Ishikawa (cell line): Measurements from ENCODE around the gene ATP6V1F.

Experiments used
- TAF1 ChIP-seq: IDR thresholded peaks from 2 replicates; pipeline ENCODE4 v1.6.1; 2012; ENCODE audit warnings: low read depth, mild to moderate bottlenecking
- YY1 ChIP-seq: IDR thresholded peaks from 2 replicates; pipeline ENCODE4 v1.6.1; 2012; ENCODE audit warnings: low read depth
- TF ChIP-seq, protein P1 (sequence below): IDR thresholded peaks from 2 replicates; pipeline ENCODE4 v1.6.1; 2012
- TF ChIP-seq, protein P2 (sequence below): IDR thresholded peaks from 2 replicates; pipeline ENCODE4 v1.6.1; 2012

DNA sequence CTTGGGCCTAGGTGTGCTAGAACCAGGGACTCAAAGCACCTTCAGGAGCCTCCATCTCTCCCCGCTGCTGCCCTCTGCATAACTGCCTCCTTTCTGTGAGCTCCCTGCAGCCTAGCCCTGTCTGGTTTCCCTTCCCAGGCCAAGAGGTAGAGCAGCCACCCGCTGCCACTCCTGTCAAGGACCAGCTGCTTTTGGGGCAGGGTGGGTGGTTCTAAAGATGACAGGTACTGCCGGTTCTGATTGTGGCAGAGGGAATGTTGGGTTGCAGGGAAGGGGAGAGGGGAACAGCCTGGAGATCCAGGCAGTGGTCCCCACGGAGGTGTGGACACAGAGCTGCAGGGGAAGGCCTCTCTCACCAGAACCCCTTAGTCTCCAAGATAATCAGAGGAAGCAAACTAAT, 36.1 kb upstream of the ATP6V1F start:
- TF ChIP-seq, protein P1, sequence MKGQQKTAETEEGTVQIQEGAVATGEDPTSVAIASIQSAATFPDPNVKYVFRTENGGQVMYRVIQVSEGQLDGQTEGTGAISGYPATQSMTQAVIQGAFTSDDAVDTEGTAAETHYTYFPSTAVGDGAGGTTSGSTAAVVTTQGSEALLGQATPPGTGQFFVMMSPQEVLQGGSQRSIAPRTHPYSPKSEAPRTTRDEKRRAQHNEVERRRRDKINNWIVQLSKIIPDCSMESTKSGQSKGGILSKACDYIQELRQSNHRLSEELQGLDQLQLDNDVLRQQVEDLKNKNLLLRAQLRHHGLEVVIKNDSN, result no peak
- TF ChIP-seq, protein P2, sequence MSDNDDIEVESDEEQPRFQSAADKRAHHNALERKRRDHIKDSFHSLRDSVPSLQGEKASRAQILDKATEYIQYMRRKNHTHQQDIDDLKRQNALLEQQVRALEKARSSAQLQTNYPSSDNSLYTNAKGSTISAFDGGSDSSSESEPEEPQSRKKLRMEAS, result no peak
- no peak for TF ChIP-seq TAF1
- TF ChIP-seq YY1, result no peak
